Mesenchymal stem cell (in vitro differentiated cells and primary cell): Measurements from ENCODE around the gene CLDN2.

Source experiments
- DNase-seq: peaks from one replicate; pipeline ENCODE4 v3.0.0-alpha.2; 2013
- H2AFZ ChIP-seq: one replicate; pipeline ENCODE4 v1.6.1; 2013; ENCODE audit warnings: low read depth, mild to moderate bottlenecking, control low read depth, inconsistent platforms, low read length, moderate library complexity
- H2AK5ac ChIP-seq: 2 replicates; pipeline ENCODE4 v1.6.1; 2013; ENCODE audit warnings: low read length, moderate library complexity, mild to moderate bottlenecking, inconsistent platforms; ENCODE audit not compliant: severe bottlenecking
- H2BK120ac ChIP-seq: one replicate; pipeline ENCODE4 v1.6.1; 2013; ENCODE audit warnings: low read depth, mild to moderate bottlenecking, inconsistent platforms, low read length, moderate library complexity
- H2BK12ac ChIP-seq, 2 experiments: one replicate each; pipeline ENCODE4 v1.6.1; 2013; ENCODE audit warnings: inconsistent platforms in 2 of 2, low read length in 2 of 2, mild to moderate bottlenecking in 2 of 2, moderate library complexity in 2 of 2, control low read depth in 1 of 2
- H2BK15ac ChIP-seq: one replicate; pipeline ENCODE4 v1.6.1; 2013; ENCODE audit warnings: mild to moderate bottlenecking, low read depth, inconsistent platforms; ENCODE audit not compliant: poor library complexity, severe bottlenecking
- H2BK5ac ChIP-seq: 2 replicates; pipeline ENCODE4 v1.6.1; 2013; ENCODE audit warnings: low read depth, mild to moderate bottlenecking, low read length, control low read depth, inconsistent platforms; ENCODE audit not compliant: poor library complexity, severe bottlenecking
- H3K14ac ChIP-seq, 2 experiments: one replicate each; pipeline ENCODE4 v1.6.1; 2013; ENCODE audit warnings: inconsistent platforms in 2 of 2, low read length in 2 of 2, control low read depth in 1 of 2, mild to moderate bottlenecking in 1 of 2, moderate library complexity in 1 of 2
- H3K18ac ChIP-seq, 2 experiments: one replicate each; pipeline ENCODE4 v1.6.1; 2013; ENCODE audit warnings: inconsistent platforms in 2 of 2, low read length in 2 of 2, control low read depth in 1 of 2, low read depth in 1 of 2, mild to moderate bottlenecking in 1 of 2
- H3K23ac ChIP-seq, 2 experiments: one replicate each; pipeline ENCODE4 v1.6.1; 2013; ENCODE audit warnings: inconsistent platforms in 2 of 2, low read length in 2 of 2, mild to moderate bottlenecking in 2 of 2, moderate library complexity in 2 of 2, control low read depth in 1 of 2
- H3K27ac ChIP-seq: 2 replicates; pipeline ENCODE4 v1.5.1; 2013; ENCODE audit warnings: mild to moderate bottlenecking, moderate library complexity, low read length, control low read depth, inconsistent platforms; ENCODE audit not compliant: poor library complexity, severe bottlenecking
- H3K27me3 ChIP-seq, 2 experiments: 2 replicates each; pipeline versions ENCODE4 v1.6.1 to v1.7.0; 2013; ENCODE audit warnings: low read length in 2 of 2, mild to moderate bottlenecking in 2 of 2, moderate library complexity in 2 of 2, control low read depth in 1 of 2, inconsistent platforms in 1 of 2; ENCODE audit not compliant: control insufficient read depth in 1 of 2, insufficient read depth in 1 of 2
- H3K36me3 ChIP-seq, 2 experiments: 2 replicates each; pipeline versions ENCODE4 v1.6.1 to v1.7.0; 2013; ENCODE audit warnings: low read length in 2 of 2, control low read depth in 1 of 2, inconsistent platforms in 1 of 2, low read depth in 1 of 2, mild to moderate bottlenecking in 1 of 2; ENCODE audit not compliant: insufficient read depth in 2 of 2, control insufficient read depth in 1 of 2
- H3K4ac ChIP-seq, 2 experiments: one replicate each; pipeline ENCODE4 v1.6.1; 2013; ENCODE audit warnings: inconsistent platforms in 2 of 2, low read length in 2 of 2, mild to moderate bottlenecking in 2 of 2, moderate library complexity in 2 of 2, control low read depth in 1 of 2, low read depth in 1 of 2
- H3K4me1 ChIP-seq: 2 replicates; pipeline ENCODE4 v1.6.1; 2013; ENCODE audit warnings: low read depth, low read length, control low read depth; ENCODE audit not compliant: control insufficient read depth, insufficient read depth
- H3K4me2 ChIP-seq: 2 replicates; pipeline ENCODE4 v1.6.1; 2013; ENCODE audit warnings: low read length, mild to moderate bottlenecking, inconsistent platforms; ENCODE audit not compliant: poor library complexity, severe bottlenecking
- H3K4me3 ChIP-seq, 2 experiments: 2 replicates each; pipeline versions ENCODE4 v1.5.1 to v1.7.0; 2013; ENCODE audit warnings: low read length in 2 of 2, mild to moderate bottlenecking in 2 of 2, control low read depth in 1 of 2, low read depth in 1 of 2; ENCODE audit not compliant: insufficient read depth in 1 of 2
- H3K79me1 ChIP-seq: replicated peaks from 2 replicates; pipeline ENCODE4 v1.6.1; 2013; ENCODE audit warnings: mild to moderate bottlenecking, control low read depth, low read length, inconsistent platforms; ENCODE audit not compliant: poor library complexity, severe bottlenecking
- H3K9ac ChIP-seq: 2 replicates; pipeline ENCODE4 v1.7.0; 2013; ENCODE audit warnings: mild to moderate bottlenecking, low read length, moderate library complexity
- H3K9me3 ChIP-seq: 2 replicates; pipeline ENCODE4 v1.7.0; 2013; ENCODE audit warnings: mild to moderate bottlenecking, low read length; ENCODE audit not compliant: control insufficient read depth
- H4K8ac ChIP-seq: one replicate; pipeline ENCODE4 v1.6.1; 2013; ENCODE audit warnings: inconsistent platforms, mild to moderate bottlenecking, low read length, moderate library complexity
- H4K91ac ChIP-seq: one replicate; pipeline ENCODE4 v1.6.1; 2013; ENCODE audit warnings: mild to moderate bottlenecking, low read length, inconsistent platforms
- WGBS: methylation state at CpG from one replicate; pipeline ENCODE4 v1.1.7; 2013; ENCODE audit warnings: mixed read lengths; 5-methylcytosine and 5-hydroxymethylcytosine counted together

CLDN2 gene

GRCh38 chrX:106897259-106897658, 22.9 kb upstream of the CLDN2 start:
- Histone ChIP-seq H3K36me3 (no peaks in the 10 kb centered on the region), H3K23ac (no peak overlapping the region), H2BK12ac (no peak overlapping the region), H3K27me3 (peaks cover 0 to 46% of the 10 kb centered on the region in 2 experiments), H3K18ac (no peak overlapping the region), H4K91ac (no peak overlapping the region), H2BK120ac (no peak overlapping the region), H3K27ac (no peak overlapping the region), H2AFZ (no peak overlapping the region), H3K9me3 (no peaks in the 10 kb centered on the region), H2BK15ac (no peak overlapping the region), H3K4me2 (no peak overlapping the region), H4K8ac (no peak overlapping the region), H3K9ac (peak overlapping the region; percentile 47), H3K4me1 (peaks cover 6% of the 10 kb centered on the region), H2AK5ac (no peak overlapping the region), H3K79me1 (no peaks in the 10 kb centered on the region), H3K4me3 (no peak overlapping the region), H3K4ac (no peak overlapping the region), H2BK5ac (no peak overlapping the region), H3K14ac (no peak overlapping the region)
- DNase-seq, result no peak
- 76% methylated on average over 4 of the region's 6 CpGs for WGBS

GRCh38 chrX:106898462-106898861, 21.7 kb upstream of the CLDN2 start:
- Histone ChIP-seq H3K14ac (no peak overlapping the region), H3K9ac (no peak overlapping the region), H3K4me3 (no peak overlapping the region), H3K27ac (no peak overlapping the region), H3K4ac (no peak overlapping the region), H2BK12ac (no peak overlapping the region), H2AFZ (no peak overlapping the region), H2AK5ac (no peak overlapping the region), H2BK5ac (no peak overlapping the region), H3K9me3 (no peaks in the 10 kb centered on the region), H3K27me3 (peaks cover 0 to 46% of the 10 kb centered on the region in 2 experiments), H4K8ac (no peak overlapping the region), H3K18ac (no peak overlapping the region), H4K91ac (no peak overlapping the region), H3K79me1 (no peaks in the 10 kb centered on the region), H2BK120ac (no peak overlapping the region), H3K4me1 (peaks cover 8% of the 10 kb centered on the region), H3K36me3 (no peaks in the 10 kb centered on the region), H3K23ac (no peak overlapping the region), H3K4me2 (no peak overlapping the region), H2BK15ac (no peak overlapping the region)
- peak; percentile 67 for DNase-seq
- WGBS, result no CpG with 5 or more reads among the region's 1 CpG

GRCh38 chrX:106899276-106899675, 20.9 kb upstream of the CLDN2 start:
- H3K4me3 ChIP-seq, result no peak overlapping the region
- no peak overlapping the region for H2AK5ac ChIP-seq
- no peak overlapping the region for H3K4ac ChIP-seq
- H3K18ac ChIP-seq, result no peak overlapping the region
- no peak overlapping the region for H3K27ac ChIP-seq
- H4K8ac ChIP-seq, result no peak overlapping the region
- H2AFZ ChIP-seq, result no peak overlapping the region
- 93% methylated on average over 1 of the region's 2 CpGs for WGBS
- H3K36me3 ChIP-seq, result no peaks in the 10 kb centered on the region
- H2BK120ac ChIP-seq, result no peak overlapping the region
- H3K9me3 ChIP-seq, result no peaks in the 10 kb centered on the region
- H3K23ac ChIP-seq, result no peak overlapping the region
- no peak overlapping the region for H3K14ac ChIP-seq
- peaks cover 0 to 49% of the 10 kb centered on the region in 2 experiments for H3K27me3 ChIP-seq
- DNase-seq, result peak; percentile 7
- H2BK5ac ChIP-seq, result no peak overlapping the region
- peaks cover 13% of the 10 kb centered on the region for H3K4me1 ChIP-seq
- H3K4me2 ChIP-seq, result no peak overlapping the region
- H4K91ac ChIP-seq, result no peak overlapping the region
- no peak overlapping the region for H2BK12ac ChIP-seq
- H3K79me1 ChIP-seq, result no peaks in the 10 kb centered on the region
- H2BK15ac ChIP-seq, result no peak overlapping the region
- no peak overlapping the region for H3K9ac ChIP-seq

- DNase-seq, result no peak
- peaks cover 9% of the 10 kb centered on the region for H3K4me1 ChIP-seq
- no peak overlapping the region for H3K23ac ChIP-seq
- H2BK120ac ChIP-seq, result no peak overlapping the region
- H3K4me2 ChIP-seq, result no peak overlapping the region
- peaks cover 0 to 51% of the 10 kb centered on the region in 2 experiments for H3K27me3 ChIP-seq
- H2BK15ac ChIP-seq, result no peak overlapping the region
- no peak overlapping the region for H2BK5ac ChIP-seq
- no peak overlapping the region for H4K8ac ChIP-seq
- H3K79me1 ChIP-seq, result no peaks in the 10 kb centered on the region
- H3K9me3 ChIP-seq, result no peaks in the 10 kb centered on the region
- H2BK12ac ChIP-seq, result no peak overlapping the region
- H2AK5ac ChIP-seq, result no peak overlapping the region
- no peak overlapping the region for H3K18ac ChIP-seq
- no peak overlapping the region for H3K4ac ChIP-seq
- H3K9ac ChIP-seq, result no peak overlapping the region
- H3K14ac ChIP-seq, result no peak overlapping the region
- H4K91ac ChIP-seq, result no peak overlapping the region
- WGBS, result no CpG with 5 or more reads among the region's 1 CpG
- H3K4me3 ChIP-seq, result no peak overlapping the region
- no peak overlapping the region for H2AFZ ChIP-seq
- H3K27ac ChIP-seq, result no peak overlapping the region
- H3K36me3 ChIP-seq, result no peaks in the 10 kb centered on the region
Observed at GRCh38 chrX:106899841-106900240, 20.4 kb upstream of the CLDN2 start.
